Peyer's patch (tissue), 4 donors: Measurements from ENCODE around the gene CDKN1A.

Source experiments
- POLR2A ChIP-seq, 2 donors: fragments of 450-650 bp; IDR thresholded peaks; one replicate each; pipeline ENCODE4 v1.5.1; 2017; ENCODE audit warnings: antibody characterized with exemption in 2 of 2, mild to moderate bottlenecking in 2 of 2, moderate library complexity in 2 of 2
- TF ChIP-seq, protein P1 (sequence below), 6 experiments: fragments of 450-650 bp in 4 of 6; fragments of 200-600 bp in 2 of 6; sonication (generic) in 1 of 6; IDR thresholded peaks; one replicate each; pipeline ENCODE4 v1.5.1; 2017 to 2019; ENCODE audit warnings: antibody characterized with exemption in 6 of 6, mild to moderate bottlenecking in 3 of 6, moderate library complexity in 1 of 6

DNA sequence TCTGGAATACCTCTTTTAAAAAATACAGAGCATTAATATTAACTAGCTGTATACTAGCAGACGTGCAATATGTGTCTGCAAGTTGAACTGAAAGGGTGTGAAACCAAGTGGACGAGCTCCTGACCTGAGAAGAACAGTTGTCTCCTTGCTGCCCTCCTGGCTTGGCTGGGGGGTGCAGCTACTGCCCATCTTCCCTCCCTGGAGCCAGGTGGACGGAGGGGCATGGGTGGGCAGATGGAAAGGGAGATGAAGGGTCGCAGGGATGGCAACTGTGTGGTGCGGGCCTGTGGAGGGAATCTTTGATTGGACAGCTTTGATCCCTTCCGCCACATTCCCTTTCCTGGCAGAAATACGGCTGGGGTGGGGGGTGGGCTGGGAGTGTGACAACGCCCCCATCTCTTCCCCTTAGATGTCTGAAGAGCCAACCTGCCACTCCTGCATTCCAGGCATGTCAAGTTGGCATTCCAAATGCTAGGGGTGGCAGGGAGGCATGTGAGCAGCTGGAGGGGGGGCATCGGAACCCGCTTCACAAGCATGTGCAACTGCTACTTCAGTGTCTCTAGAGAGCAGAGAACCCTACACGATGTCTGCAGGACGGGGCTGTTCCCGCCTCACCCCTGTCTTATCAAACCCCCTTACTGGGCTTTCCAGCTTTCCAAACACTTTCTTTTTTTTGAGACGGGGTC lies 47.0 kb upstream of the CDKN1A start:
- TF ChIP-seq, protein P1, sequence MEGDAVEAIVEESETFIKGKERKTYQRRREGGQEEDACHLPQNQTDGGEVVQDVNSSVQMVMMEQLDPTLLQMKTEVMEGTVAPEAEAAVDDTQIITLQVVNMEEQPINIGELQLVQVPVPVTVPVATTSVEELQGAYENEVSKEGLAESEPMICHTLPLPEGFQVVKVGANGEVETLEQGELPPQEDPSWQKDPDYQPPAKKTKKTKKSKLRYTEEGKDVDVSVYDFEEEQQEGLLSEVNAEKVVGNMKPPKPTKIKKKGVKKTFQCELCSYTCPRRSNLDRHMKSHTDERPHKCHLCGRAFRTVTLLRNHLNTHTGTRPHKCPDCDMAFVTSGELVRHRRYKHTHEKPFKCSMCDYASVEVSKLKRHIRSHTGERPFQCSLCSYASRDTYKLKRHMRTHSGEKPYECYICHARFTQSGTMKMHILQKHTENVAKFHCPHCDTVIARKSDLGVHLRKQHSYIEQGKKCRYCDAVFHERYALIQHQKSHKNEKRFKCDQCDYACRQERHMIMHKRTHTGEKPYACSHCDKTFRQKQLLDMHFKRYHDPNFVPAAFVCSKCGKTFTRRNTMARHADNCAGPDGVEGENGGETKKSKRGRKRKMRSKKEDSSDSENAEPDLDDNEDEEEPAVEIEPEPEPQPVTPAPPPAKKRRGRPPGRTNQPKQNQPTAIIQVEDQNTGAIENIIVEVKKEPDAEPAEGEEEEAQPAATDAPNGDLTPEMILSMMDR (IDR thresholded peaks at IDR 0.05), result no peak
- TF ChIP-seq POLR2A (IDR thresholded peaks at IDR 0.05), result no peak
